ENCODE data around the gene SFT2D3. TPM values are rescaled to one million over a fixed set of nuclear protein-coding genes. Genes with fewer than 3 reads are reported as not detected.

Gene SFT2D3
- total and polyA plus RNA-seq, 2 of the 13 experiments (the other 11 are each of a cell fraction or from before 2014, with no cell fraction given) = 8.3 to 9.4 TPM

DNA sequence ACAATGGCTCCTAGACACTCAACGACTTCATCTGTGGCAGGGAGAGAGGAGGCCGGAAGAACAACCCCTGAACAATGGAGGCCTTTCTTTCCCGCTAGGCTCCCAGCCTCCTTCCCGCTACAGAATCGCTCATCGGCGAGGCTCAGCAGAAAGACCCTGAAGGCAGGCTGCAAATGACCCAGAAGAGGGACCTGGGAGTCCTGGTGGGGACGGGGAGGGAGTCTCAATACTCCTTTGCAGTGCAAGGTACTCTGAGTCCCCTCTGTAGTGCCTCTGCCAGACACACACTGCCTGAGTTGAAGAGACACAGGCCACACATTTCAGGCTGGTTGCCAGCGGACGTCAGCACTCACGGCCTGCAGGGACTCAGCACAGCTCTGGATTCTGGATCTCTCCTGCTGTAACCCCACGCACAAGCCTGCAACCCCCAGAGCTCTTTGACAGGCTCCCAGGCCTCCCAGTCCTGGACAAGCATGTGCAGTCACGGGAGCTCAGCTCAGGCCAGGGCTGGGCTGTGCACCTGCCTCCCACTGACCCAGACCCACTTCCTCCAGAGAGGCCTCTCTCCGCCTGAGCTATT is 49.2 kb upstream of the SFT2D3 start (continued):
- TF ChIP-seq HIVEP1 (CRISPR knock-in tag; IDR thresholded peaks at IDR 0.05) = peak; percentile 23; the same call in 1 of the 2 replicates
- TF ChIP-seq SMARCE1 (IDR thresholded peaks at IDR 0.05; ENCODE audit: borderline replicate concordance) = no peak
- TF ChIP-seq ZNF816 (CRISPR knock-in tag; IDR thresholded peaks at IDR 0.05; ENCODE audit: borderline replicate concordance) = no peak
- peak; percentile 36; the same call in 1 of the 2 replicates for TF ChIP-seq KDM5B (CRISPR knock-in tag; IDR thresholded peaks at IDR 0.05; ENCODE audit: borderline replicate concordance)
- TF ChIP-seq, protein P1, sequence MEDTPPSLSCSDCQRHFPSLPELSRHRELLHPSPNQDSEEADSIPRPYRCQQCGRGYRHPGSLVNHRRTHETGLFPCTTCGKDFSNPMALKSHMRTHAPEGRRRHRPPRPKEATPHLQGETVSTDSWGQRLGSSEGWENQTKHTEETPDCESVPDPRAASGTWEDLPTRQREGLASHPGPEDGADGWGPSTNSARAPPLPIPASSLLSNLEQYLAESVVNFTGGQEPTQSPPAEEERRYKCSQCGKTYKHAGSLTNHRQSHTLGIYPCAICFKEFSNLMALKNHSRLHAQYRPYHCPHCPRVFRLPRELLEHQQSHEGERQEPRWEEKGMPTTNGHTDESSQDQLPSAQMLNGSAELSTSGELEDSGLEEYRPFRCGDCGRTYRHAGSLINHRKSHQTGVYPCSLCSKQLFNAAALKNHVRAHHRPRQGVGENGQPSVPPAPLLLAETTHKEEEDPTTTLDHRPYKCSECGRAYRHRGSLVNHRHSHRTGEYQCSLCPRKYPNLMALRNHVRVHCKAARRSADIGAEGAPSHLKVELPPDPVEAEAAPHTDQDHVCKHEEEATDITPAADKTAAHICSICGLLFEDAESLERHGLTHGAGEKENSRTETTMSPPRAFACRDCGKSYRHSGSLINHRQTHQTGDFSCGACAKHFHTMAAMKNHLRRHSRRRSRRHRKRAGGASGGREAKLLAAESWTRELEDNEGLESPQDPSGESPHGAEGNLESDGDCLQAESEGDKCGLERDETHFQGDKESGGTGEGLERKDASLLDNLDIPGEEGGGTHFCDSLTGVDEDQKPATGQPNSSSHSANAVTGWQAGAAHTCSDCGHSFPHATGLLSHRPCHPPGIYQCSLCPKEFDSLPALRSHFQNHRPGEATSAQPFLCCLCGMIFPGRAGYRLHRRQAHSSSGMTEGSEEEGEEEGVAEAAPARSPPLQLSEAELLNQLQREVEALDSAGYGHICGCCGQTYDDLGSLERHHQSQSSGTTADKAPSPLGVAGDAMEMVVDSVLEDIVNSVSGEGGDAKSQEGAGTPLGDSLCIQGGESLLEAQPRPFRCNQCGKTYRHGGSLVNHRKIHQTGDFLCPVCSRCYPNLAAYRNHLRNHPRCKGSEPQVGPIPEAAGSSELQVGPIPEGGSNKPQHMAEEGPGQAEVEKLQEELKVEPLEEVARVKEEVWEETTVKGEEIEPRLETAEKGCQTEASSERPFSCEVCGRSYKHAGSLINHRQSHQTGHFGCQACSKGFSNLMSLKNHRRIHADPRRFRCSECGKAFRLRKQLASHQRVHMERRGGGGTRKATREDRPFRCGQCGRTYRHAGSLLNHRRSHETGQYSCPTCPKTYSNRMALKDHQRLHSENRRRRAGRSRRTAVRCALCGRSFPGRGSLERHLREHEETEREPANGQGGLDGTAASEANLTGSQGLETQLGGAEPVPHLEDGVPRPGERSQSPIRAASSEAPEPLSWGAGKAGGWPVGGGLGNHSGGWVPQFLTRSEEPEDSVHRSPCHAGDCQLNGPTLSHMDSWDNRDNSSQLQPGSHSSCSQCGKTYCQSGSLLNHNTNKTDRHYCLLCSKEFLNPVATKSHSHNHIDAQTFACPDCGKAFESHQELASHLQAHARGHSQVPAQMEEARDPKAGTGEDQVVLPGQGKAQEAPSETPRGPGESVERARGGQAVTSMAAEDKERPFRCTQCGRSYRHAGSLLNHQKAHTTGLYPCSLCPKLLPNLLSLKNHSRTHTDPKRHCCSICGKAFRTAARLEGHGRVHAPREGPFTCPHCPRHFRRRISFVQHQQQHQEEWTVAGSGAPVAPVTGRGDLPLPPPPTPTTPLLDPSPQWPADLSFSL (CRISPR knock-in tag; IDR thresholded peaks at IDR 0.05) = 0 out of 2 replicates have a peak, but pooled peaks have one; percentile 20
- TF ChIP-seq SMAD3 (CRISPR knock-in tag; IDR thresholded peaks at IDR 0.05) = no peak
- TF ChIP-seq ZNF143 (CRISPR knock-in tag; IDR thresholded peaks at IDR 0.05) = no peak
- TF ChIP-seq MAF1 (CRISPR knock-in tag; IDR thresholded peaks at IDR 0.05; ENCODE audit: borderline replicate concordance) = no peak
- 0 out of 2 replicates have a peak, but pooled peaks have one; percentile 25 for TF ChIP-seq ZSCAN21 (CRISPR knock-in tag; IDR thresholded peaks at IDR 0.05; ENCODE audit: borderline replicate concordance)
- TF ChIP-seq SIN3A (IDR thresholded peaks at IDR 0.05; ENCODE audit: borderline replicate concordance, low read depth, low read length) = no peak
- TF ChIP-seq, protein P2, sequence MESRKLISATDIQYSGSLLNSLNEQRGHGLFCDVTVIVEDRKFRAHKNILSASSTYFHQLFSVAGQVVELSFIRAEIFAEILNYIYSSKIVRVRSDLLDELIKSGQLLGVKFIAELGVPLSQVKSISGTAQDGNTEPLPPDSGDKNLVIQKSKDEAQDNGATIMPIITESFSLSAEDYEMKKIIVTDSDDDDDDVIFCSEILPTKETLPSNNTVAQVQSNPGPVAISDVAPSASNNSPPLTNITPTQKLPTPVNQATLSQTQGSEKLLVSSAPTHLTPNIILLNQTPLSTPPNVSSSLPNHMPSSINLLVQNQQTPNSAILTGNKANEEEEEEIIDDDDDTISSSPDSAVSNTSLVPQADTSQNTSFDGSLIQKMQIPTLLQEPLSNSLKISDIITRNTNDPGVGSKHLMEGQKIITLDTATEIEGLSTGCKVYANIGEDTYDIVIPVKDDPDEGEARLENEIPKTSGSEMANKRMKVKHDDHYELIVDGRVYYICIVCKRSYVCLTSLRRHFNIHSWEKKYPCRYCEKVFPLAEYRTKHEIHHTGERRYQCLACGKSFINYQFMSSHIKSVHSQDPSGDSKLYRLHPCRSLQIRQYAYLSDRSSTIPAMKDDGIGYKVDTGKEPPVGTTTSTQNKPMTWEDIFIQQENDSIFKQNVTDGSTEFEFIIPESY (CRISPR knock-in tag; IDR thresholded peaks at IDR 0.05) = peak; percentile 94
- TF ChIP-seq ZEB1 (IDR thresholded peaks at IDR 0.05; ENCODE audit: insufficient replicate concordance, low read depth) = no peak
- TF ChIP-seq ZC3H13 (CRISPR knock-in tag; IDR thresholded peaks at IDR 0.05) = no peak
- TF ChIP-seq SRY (CRISPR knock-in tag; IDR thresholded peaks at IDR 0.05) = no peak
- TF ChIP-seq PRPF4 (IDR thresholded peaks at IDR 0.05; ENCODE audit: low read depth, low read length, poor library complexity, severe bottlenecking) = no peak
- no peak for TF ChIP-seq DRAP1 (CRISPR knock-in tag; IDR thresholded peaks at IDR 0.05)
- TF ChIP-seq, protein P3, sequence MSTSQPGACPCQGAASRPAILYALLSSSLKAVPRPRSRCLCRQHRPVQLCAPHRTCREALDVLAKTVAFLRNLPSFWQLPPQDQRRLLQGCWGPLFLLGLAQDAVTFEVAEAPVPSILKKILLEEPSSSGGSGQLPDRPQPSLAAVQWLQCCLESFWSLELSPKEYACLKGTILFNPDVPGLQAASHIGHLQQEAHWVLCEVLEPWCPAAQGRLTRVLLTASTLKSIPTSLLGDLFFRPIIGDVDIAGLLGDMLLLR (CRISPR knock-in tag; IDR thresholded peaks at IDR 0.05) = 0 out of 2 replicates have a peak, but pooled peaks have one; percentile 45
- TF ChIP-seq, protein P4, sequence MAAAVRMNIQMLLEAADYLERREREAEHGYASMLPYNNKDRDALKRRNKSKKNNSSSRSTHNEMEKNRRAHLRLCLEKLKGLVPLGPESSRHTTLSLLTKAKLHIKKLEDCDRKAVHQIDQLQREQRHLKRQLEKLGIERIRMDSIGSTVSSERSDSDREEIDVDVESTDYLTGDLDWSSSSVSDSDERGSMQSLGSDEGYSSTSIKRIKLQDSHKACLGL (CRISPR knock-in tag; IDR thresholded peaks at IDR 0.05) = peak; percentile 53; the same call in 1 of the 2 replicates
- TF ChIP-seq ZNF441 (CRISPR knock-in tag; IDR thresholded peaks at IDR 0.05; ENCODE audit: borderline replicate concordance) = no peak
- no peak for TF ChIP-seq TAF1 (CRISPR knock-in tag; IDR thresholded peaks at IDR 0.05)
- no peak for TF ChIP-seq RAD21 (CRISPR knock-in tag; IDR thresholded peaks at IDR 0.05)

All from HepG2 (cell line).